Head of caudate nucleus (tissue), 42 donors: ENCODE measurements around the gene LHX8.
A peak's percentile ranks its signal among the peaks of the same experiment; 100 is the strongest.

Experiments used
- DNase-seq, 42 donors: peaks; one replicate each; pipeline versions ENCODE4 v3.0.0 to v3.0.0-alpha.2; 2020 to 2021; ENCODE audit warnings: mixed read lengths in 7 of 42
- intact Hi-C: fragments of 100-400 bp; cut with DNase I; formaldehyde crosslinking; loops from one replicate; pipeline ENCODE4 v1.15.0; 2022

Gene LHX8

DNA sequence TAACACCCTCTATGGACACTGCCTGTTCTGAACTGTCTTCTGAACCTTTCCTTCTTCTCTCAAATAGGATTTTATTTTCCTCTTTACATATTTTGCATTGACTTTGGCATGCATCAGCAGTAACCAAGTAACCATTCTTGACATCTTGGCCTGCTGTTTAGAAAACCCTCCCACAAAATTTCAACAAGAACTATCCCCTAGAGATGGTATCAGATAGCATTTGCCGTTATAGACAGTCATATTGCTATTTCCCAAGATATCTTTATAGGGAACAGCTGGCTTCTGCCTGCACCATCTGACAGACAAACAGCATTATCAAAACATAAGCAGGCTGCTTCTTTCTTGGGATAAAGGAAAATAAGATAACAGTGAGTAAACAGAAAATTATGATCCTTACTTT lies 54.7 kb downstream of the LHX8 start:
- no peak for DNase-seq
- intact Hi-C loops = no loop called here

DNA sequence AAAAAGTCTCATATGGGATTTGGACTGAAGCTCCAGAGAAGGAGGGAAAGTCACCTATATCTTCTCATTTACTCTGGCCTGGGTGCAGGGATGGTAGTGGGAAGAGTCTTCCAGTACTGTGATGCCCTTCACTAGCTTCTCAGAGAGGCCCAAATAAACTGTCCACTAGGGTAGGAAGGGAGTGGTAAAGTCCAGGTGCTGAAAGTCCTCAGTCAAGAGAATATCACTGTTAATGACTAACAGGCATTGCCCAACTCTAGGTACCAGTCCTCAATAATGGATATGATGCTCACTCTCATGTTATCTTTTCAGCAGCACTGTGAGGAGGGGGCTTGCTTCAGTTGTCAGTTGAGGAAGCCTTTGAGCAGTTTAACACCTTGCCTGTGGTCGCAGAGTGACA lies 64.0 kb downstream of the LHX8 start:
- no peak for DNase-seq
- intact Hi-C loops = no loop called here

DNA sequence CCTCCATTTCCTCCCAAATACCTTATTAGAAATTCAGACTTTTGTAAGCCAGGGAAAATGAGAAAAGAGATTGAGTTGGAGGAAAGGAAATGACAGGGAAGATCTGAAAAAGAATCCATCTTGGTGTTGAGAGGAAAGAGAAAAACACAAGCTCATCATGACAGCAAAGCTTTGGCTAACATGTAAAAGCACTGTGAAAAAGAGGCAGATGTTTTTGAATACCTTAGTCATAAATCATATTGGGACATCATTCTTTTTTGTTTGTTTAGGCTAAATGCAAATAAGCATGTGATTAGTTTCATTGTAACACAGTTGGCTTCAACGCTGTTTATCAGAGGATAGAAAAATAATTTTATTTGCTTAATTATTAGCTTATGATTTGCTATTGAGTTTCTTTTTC lies 64.6 kb downstream of the LHX8 start:
- intact Hi-C loops = no loop called here
- DNase-seq = no peak

DNA sequence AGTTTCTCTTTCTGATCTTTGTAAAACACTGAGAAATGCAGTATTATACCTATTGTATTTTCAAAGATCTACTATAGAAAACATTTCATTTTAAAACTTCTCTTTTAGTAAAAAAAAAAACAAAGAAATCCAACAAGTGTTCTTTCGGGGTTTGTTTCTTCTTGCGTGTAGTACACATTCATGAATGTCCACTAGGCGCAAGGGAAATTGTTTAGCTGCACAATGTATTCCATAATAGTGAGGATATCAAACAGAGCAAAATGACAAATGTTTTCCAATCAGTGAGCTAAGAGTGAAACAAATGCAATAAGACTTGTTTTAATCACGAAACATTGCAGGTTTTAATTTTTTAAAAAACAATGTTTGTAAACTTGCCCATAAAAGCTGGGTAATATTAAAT lies 68.6 kb downstream of the LHX8 start:
- intact Hi-C loops = loop anchor here (5.0 kb wide), 1 partner anchor 430 kb away; no protein-coding TSS in a partner anchor

DNA sequence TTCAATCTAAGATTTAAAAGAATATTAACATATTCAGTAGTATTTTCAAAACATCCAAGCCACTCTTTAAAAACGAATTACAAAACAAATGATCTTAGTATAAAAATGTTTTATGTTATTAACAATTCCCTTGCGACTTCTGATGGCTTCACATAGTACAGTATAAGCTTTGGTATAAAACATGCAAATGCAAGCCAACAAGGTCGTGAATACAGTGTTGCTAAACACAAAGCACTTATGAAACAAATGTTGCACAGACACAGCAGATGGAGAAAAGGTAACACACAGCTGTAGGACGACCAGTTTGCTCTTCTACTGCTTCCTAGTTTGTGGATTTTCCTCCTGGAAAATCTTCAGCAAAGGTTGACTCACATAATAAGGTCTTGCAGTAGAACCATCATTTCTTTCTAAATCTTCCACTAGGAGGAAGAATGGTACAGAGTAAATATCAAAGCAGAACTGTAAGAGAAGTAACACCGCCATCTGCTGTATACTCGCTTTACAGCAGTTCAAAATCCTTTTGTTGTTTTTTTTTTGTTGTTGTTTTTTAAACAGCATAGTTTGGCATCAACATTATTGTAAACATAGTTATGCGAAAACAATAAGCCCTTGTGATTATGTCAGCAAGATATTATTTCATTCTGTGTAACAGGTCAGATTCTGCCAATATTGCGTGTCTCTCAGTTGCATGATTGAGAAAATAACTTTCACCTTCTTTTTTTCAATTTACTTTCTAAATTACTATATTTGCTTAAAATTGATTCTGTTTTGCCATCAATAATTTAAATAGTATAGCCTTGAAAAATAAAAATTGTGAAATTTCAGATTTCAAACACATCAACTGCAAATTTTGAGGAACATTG lies 69.5 kb downstream of the LHX8 start:
- DNase-seq = peak in 4 of 42 donors; percentile 2 to 29 (median 14)
- intact Hi-C loops = loop anchor here (5.0 kb wide), 1 partner anchor 431 kb away; no protein-coding TSS in a partner anchor

More for the DNA sequence above, 68.6 kb downstream of the LHX8 start:
- no peak for DNase-seq

DNA sequence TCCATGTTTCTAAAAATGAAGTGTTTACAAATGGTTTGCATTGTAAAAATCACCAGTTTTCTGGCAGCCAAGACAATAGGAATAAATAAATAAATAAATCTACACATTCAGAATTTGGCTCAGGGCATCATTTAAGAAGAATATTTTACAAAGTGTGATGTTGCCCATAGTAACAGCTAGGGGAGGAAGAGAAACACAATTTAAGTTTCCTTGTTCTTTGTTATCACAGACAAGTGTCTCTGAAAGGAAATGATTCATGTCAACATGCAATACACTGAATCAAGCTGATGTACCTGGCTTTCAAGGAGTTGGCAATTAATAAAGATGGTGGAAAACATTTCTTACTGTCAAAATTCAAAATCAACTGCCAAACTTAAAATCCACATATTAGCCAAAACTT lies 74.7 kb downstream of the LHX8 start:
- intact Hi-C loops = no loop called here
- DNase-seq = no peak
